Lower leg skin (tissue), 4 donors: ENCODE results near the gene EBF3. TPM values are rescaled to one million over a fixed set of nuclear protein-coding genes. Genes with fewer than 3 reads are reported as not detected.

ENCODE experiments used
- DNase-seq, 2 donors: peaks; one replicate each; pipeline ENCODE4 v3.0.0-alpha.2; 2019; ENCODE audit warnings: low spot score in 2 of 2
- H3K4me3 ChIP-seq: fragments of 200-600 bp; sonication (generic); 2 replicates; pipeline ENCODE4 v1.5.1; 2017; ENCODE audit warnings: mild to moderate bottlenecking, low read depth; ENCODE audit not compliant: poor library complexity, severe bottlenecking
- POLR2A ChIP-seq, 2 donors: fragments of 450-650 bp; IDR thresholded peaks; one replicate each; pipeline ENCODE4 v1.6.1; 2016 to 2017; ENCODE audit warnings: antibody characterized with exemption in 2 of 2, mild to moderate bottlenecking in 1 of 2, moderate library complexity in 1 of 2
- WGBS, 2 donors: methylation state at CpG; one replicate each; pipeline ENCODE4 v1.1.5; 2018; 5-methylcytosine and 5-hydroxymethylcytosine counted together
- intact Hi-C: fragments of 100-400 bp; cut with DNase I; formaldehyde crosslinking; loops from one replicate; pipeline ENCODE4 v1.15.0; 2023; ENCODE audit warnings: low total_unique reads
- total RNA-seq, 4 donors: library from RNA; depleted of rRNA; stranded (reverse); fragments of >200 nt; gene quantifications; one replicate each; pipeline ENCODE4 v1.1.0, GENCODE V29; 2016
- TF ChIP-seq, protein P1 (sequence below), 3 donors: fragments of 450-650 bp; IDR thresholded peaks; one replicate each; pipeline ENCODE4 v1.5.1; 2016; ENCODE audit warnings: antibody characterized with exemption in 3 of 3, mild to moderate bottlenecking in 3 of 3, moderate library complexity in 2 of 3

The EBF3 gene
- total RNA-seq, 4 donors from 2014 or later = 0.80 to 8.5 (median 2.4) TPM

DNA sequence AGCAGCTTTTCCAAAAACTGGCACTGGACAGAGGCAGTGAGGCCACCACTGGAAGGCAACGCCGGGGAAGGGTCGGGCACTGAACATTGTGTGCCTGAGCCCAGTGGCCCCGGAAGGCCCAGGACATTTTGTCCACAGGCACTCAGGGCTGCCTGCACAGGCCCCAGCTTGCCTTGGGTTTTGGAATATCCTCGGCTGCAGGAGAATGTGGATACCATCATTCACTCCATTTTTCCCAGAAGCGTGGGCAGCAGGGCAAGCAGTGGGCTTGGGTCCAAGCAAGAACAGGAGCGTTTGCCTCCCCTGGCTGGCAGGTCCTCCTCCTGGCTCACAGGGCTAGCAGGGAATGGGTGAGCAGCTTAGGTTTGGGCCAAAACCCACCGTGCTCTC lies 147.4 kb downstream of the EBF3 start:
- intact Hi-C loops = no loop called here
- TF ChIP-seq, protein P1, sequence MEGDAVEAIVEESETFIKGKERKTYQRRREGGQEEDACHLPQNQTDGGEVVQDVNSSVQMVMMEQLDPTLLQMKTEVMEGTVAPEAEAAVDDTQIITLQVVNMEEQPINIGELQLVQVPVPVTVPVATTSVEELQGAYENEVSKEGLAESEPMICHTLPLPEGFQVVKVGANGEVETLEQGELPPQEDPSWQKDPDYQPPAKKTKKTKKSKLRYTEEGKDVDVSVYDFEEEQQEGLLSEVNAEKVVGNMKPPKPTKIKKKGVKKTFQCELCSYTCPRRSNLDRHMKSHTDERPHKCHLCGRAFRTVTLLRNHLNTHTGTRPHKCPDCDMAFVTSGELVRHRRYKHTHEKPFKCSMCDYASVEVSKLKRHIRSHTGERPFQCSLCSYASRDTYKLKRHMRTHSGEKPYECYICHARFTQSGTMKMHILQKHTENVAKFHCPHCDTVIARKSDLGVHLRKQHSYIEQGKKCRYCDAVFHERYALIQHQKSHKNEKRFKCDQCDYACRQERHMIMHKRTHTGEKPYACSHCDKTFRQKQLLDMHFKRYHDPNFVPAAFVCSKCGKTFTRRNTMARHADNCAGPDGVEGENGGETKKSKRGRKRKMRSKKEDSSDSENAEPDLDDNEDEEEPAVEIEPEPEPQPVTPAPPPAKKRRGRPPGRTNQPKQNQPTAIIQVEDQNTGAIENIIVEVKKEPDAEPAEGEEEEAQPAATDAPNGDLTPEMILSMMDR (IDR thresholded peaks at IDR 0.05) = no peak
- TF ChIP-seq POLR2A (IDR thresholded peaks at IDR 0.05) = no peak
- no peak for DNase-seq
- 81 to 84% methylated on average over 8 of the region's 8 CpGs for WGBS, 2 donors
- H3K4me3 ChIP-seq = no peak overlapping the region

DNA sequence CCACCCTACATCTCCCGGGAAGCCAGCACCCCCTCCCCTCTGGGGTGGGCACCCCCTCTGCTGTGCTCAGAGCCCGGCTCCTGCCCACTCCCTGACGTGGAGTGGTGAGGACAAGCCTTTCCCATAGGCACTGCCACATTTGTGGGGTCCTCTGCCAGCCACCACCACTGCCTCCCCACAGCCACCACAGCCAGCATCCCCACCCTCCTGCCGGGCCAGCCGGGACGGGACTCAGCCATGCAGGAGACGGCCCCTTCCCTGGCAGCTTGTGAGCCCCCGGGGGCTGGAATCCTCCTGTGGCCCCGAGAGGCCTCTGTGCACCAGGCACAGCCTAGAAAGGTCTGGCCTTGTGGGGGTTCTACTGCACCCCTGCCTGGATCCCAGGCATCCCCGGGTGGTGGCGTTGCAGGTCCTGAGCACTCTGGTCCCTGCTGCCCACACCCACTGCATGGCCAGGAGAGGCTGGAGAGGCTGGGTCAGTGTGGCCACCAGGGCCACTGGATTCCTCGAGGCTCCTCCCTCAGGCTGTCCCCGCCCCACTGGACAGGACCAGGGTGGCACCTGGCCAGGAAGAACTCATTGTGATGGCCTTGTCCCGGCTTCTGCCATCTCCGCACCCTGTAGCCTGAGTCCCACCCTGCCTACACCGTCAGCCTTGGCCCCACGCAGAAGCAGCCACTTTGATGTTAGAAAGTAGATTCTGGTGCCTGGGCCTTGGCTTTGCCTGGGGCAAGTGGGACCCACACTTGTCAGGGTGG lies 148.0 kb downstream of the EBF3 start:
- H3K4me3 ChIP-seq = no peak overlapping the region
- intact Hi-C loops = no loop called here
- TF ChIP-seq, protein P1 (IDR thresholded peaks at IDR 0.05) = no peak
- no peak for TF ChIP-seq POLR2A (IDR thresholded peaks at IDR 0.05)
- WGBS, 2 donors = 73 to 83% methylated on average over 13 to 17 of the region's 17 CpGs
- DNase-seq = no peak

DNA sequence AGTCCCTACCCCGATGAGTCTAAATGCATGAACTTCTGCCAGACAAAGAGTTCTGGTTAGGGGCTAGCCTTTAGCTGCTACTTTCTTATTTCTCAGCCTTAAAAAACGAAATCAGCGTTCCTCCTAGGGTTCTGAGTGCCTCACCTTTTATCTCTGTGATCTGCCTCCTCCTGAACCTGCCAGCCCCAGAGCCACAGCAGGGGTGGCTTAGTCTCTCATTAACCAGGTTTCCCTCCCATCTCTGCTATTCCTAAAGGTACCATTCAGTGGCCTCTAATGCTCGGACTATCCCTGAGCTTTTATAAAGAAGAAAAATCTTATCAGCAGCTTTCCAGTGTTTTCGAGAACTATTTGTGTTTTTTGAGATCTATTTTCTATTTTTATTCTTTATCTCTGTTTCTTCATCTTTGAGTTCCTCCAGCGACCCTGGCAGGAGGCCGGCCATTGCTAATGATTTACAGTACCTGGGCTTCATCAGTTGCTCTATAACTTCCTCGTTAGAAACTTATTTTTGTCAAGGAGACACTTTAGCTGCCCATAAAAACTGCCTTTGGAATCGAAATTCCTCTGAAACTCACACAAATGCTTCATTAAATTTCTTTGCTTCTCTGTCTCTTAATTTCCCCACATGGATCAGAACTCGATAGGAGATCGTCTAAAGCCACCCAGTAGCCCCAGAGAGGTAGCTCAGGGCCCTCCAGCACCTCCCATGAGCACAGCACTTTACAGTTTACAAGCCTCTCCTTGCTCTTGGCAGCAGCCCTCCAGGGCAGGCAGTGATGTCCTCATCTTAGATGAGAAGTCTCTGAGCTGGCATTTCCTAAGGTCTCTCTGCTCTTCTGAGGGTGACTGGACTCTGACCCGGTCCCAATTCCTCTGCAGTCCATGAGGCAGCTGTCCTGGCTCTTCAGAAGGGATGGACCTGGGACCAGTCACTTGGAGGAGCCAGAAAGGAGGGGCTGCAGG lies 149.1 kb downstream of the EBF3 start:
- H3K4me3 ChIP-seq = no peak overlapping the region
- WGBS, 2 donors = 68 to 72% methylated on average over 12 of the region's 12 CpGs
- intact Hi-C loops = no loop called here
- no peak for DNase-seq
- TF ChIP-seq, protein P1 (IDR thresholded peaks at IDR 0.05) = no peak
- no peak for TF ChIP-seq POLR2A (IDR thresholded peaks at IDR 0.05)

DNA sequence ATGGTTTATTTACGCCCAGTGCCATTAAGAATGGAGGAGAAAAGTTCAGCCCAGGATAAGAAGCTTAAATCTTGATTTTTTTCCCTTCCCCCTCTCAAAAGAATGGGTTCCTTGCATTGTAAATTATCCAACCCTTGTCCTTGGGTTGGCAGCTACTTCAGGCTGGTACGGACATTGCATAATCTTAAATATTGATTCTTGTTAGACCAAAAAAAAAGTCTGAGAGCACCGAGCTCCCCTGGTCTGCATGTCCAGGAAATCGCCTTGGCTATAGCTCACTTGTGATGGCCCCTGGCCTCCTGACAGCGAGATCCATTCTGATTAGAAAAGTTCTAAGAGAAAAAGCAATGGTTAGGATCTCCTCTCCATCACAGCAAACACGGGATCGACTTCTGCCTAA lies 151.7 kb downstream of the EBF3 start:
- WGBS, 2 donors = 81 to 82% methylated on average over 7 of the region's 7 CpGs
- intact Hi-C loops = no loop called here
- H3K4me3 ChIP-seq = no peak overlapping the region
- no peak for DNase-seq
- no peak for TF ChIP-seq POLR2A (IDR thresholded peaks at IDR 0.05)
- TF ChIP-seq, protein P1 (IDR thresholded peaks at IDR 0.05) = no peak

DNA sequence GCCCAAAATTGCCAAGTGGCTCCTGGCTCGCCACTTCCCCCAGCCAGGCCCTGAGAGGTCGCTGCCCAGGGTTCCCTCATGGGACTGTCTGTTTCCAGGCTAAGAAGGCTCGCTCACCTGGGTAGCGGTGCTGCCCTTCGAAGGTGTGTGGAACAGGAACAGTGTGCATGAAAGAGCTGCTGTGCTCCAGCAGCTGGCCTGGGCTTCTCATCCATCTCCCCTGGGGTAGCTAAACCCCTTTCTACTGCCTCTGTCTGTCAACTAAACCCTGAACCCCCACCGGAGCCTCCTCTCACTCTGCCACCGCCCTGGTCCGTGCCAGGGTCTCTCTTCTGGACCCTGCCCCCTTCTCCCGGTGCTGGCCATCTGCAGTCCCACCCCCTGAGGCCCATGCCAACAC lies 152.9 kb downstream of the EBF3 start:
- TF ChIP-seq, protein P1 (IDR thresholded peaks at IDR 0.05) = no peak
- TF ChIP-seq POLR2A (IDR thresholded peaks at IDR 0.05) = no peak
- WGBS, 2 donors = 84 to 85% methylated on average over 9 of the region's 9 CpGs
- intact Hi-C loops = no loop called here
- no peak for DNase-seq
- no peak overlapping the region for H3K4me3 ChIP-seq
